Hippocampal formation (tissue), 2 donors: ENCODE measurements around the gene ITPKC.

Experiments used
- DNase-seq, 2 donors: peaks; one replicate each; lab custom pipeline; 2025; lab: John Stamatoyannopoulos, UW

Gene ITPKC

DNA sequence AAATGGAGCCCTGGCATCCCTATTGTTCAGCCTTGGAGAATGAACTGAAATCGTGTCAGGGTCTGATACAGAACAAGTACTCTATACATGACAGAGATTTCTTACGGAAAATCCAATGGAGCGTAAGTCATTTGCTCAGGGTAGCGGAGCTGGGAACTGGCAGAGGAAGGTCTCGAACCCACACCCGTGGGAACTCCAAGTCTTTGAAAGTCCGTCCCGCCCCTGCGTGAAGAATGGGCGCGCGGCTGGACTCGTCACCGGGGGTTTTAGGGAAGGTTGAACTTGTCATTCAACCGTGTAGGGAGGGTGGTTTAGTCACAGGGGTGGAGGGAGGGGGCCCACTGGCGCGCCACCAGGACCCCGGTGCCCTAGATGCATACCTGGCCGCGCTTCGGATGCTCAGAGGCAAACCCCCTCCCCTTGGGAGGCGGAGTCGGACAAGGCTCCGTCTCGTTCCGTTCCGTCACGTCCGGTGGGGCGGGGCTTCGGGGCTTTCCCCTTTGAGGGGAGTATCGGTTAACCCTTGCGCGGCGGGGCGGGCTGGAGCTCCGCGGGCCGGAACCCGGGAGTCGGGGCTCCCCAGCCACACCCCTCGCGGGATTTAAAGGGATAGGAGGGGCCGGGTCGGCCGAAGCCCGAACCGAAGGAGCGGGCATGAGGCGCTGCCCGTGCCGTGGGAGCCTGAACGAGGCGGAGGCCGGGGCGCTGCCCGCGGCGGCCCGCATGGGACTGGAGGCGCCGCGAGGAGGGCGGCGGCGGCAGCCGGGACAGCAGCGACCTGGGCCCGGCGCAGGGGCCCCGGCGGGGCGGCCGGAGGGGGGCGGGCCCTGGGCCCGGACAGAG is at the start of gene ITPKC, which contains the start of gene COQ8B:
TSS of gene ITPKC (plus strand) at position 631 of the 843 bp plus-strand sequence. CDS start at position 655, 24 bp downstream.
TSS of gene COQ8B (minus strand) at position 405 of the 843 bp plus-strand sequence. CDS start 2,254 bp downstream, outside the sequence.
- DNase-seq = peak; percentile 94 to 99

DNA sequence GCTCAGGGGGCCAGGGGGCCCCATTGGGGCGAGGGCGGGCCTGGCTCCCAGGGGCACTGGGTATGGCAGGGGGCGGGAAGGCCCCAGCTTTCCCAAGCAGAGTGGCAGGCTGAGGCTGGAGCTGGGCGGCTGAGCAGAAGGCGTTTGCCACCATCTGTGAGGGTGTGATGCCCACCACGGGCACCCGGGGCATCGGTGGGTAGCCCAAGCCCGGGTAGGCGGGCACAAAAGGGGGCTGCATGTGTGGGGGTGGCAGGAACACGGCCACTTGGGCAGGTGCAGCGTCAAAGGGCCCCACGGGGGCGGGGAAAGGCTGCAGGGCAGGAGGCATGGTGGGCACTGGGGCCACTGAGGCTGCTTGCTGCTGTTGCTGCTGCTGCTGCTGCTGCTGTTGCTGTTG is 49.3 kb upstream of the ITPKC start:
- no peak for DNase-seq

DNA sequence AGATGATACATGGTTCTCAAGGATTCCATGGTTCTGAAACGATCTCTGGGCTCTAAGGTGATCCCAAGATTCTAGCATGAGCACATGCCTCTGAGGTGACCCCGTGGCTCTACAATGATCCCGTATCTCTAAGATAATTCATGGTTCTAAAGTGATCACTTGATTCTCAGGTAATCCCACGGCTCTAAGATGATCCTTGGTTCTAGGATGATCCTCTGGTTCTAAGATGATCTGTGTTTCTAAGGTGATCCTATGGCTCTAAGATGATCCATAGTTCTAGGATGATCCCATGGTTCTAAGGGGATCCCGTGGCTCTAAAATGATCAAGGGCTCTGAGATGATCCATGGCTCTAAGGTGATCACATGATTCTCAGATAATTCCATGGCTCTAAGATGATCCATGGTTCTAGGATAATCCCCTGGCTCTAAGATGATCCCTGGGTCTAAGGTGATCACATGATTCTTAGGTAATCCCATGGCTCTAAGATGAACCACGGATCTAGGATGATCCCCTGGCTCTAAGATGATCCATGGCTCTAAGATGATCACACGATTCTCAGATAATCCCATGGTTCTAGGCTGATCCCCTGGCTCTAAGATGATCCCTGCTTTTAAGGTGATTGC is 47.8 kb upstream of the ITPKC start:
- DNase-seq = no peak

DNA sequence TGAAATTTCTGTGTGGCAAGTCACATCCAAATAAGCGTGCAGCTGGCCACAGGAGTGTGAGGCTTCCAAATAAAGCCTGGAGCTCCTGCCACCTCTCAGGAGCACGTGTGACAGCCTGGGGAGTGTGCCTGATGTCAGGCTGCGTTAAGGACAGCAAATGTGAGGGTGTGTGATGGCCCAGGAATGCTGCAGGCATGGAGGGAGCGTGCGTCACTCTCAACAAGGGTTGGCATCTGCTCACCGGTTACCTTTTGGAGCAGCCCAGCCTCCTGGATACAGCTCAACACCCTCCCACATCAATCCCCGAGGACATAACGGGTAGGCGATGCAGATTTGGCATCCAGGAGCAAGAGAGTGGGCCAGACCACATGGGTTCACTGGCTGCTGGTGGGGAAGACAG is 45.5 kb upstream of the ITPKC start:
- peak in 1 of 2 donors; percentile 39 for DNase-seq

- DNase-seq = no peak
These were observed 44.9 kb upstream of the ITPKC start for GRCh38 chr19:40672038-40672437.

GRCh38 chr19:40672573-40673299 is 44.2 kb upstream of the ITPKC start:
- DNase-seq = no peak

- no peak for DNase-seq
These were observed 43.5 kb upstream of the ITPKC start for GRCh38 chr19:40673397-40673796.

DNA sequence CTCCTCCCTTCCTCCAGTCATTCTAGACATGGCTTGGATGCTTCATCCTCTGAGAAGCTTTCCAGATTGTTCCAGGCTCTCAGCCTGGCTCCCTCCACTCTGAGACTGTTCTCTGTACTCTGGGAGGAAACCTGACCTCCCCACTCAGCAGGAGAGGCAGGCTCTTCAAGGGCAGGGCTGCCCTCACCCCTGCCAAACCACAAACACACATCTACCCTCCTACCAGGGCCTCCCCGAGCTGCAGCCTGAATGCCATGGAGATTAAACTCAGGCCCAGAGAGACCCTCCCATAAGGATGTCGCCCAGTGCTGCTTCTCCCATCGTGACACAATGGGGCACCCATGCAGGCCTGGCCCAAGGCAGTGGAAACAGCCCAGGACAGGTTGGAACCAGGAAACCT is 42.6 kb upstream of the ITPKC start:
- no peak for DNase-seq

GRCh38 chr19:40677156-40677555 is 39.8 kb upstream of the ITPKC start:
- DNase-seq = no peak

GRCh38 chr19:40681039-40681438 is 35.9 kb upstream of the ITPKC start:
- no peak for DNase-seq

DNA sequence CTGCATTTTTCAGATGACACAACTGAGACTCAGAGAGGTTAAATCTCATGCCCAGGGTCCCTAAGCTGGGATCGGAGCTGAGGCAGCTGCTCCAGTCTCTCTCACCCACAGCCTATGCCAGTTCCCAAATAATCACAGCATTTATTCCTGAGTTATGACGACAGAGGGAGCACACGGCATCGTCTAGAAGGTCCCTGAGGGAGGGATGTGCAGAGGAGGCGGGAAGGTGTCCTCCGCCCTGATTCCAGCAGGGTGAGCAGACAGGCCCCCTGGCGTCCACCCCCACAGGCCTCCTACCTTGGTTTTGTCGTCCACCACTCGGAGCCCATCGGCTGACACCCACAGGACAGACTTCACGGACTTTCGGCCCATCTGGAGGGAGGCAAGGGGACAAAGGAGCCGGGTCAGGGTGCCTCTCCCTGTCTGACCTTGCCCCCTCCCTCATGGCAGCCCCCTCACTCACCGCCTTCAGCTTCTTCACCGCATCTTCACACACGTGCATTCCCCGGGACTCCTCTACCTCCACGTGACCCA is 34.4 kb upstream of the ITPKC start:
- no peak for DNase-seq

GRCh38 chr19:40683437-40683836 is 33.5 kb upstream of the ITPKC start:
- DNase-seq = no peak

- DNase-seq = no peak
These were observed 32.6 kb upstream of the ITPKC start for GRCh38 chr19:40684280-40684679.

GRCh38 chr19:40685016-40685526 is 31.8 kb upstream of the ITPKC start:
- no peak for DNase-seq

GRCh38 chr19:40685563-40685962 is 31.3 kb upstream of the ITPKC start:
- no peak for DNase-seq

DNA sequence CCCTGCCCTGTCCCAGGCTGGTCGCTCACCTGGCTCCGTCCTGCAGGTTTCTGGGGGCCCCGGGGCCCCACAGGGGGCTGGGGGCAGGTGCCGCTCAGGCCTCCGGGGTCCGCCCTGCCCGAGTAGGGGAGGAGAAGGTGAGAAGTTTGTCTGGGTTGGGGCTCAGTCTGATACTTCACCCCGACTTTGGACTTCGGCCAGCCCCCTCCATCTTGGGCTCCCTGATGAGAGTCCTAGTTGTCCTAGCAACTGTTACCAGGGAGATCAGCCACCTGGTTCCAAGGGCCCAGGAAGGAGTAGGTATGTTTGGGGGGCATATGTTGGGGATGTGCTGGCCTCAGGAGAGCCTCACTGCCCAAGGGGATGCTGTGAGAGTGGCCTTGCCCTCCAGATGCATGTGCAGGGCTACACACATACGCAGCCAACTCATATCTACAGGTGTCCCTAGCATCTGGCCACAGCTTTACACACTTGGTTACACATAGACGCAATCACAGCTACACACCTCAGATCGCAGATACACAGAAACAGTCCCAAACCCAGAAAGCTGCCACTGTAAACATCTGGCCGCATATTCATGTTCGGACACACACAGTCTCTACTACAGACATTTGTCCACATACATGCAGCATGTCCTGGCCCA is 29.9 kb upstream of the ITPKC start:
- DNase-seq = no peak

DNA sequence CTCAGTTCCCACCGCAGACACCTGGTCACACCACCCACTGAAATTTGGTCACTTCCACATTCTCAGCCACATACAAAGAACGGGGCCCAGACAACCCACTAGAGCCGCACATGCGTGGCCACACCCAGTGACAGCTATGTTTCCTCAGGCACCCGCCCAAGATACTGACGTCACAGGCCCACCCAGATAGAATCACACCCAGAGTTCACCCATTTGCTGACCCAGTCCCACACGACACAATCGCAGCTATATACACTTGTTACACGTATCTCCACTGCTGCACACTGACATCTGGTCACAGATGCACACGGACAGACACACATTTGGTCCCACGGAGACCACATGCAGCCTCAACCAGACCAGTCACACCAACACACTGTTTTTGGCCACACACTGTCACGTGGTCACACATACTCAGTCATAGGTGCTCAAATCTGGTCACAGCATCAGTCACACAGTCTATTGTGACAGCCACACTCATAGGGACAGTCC is 29.3 kb upstream of the ITPKC start:
- no peak for DNase-seq

DNA sequence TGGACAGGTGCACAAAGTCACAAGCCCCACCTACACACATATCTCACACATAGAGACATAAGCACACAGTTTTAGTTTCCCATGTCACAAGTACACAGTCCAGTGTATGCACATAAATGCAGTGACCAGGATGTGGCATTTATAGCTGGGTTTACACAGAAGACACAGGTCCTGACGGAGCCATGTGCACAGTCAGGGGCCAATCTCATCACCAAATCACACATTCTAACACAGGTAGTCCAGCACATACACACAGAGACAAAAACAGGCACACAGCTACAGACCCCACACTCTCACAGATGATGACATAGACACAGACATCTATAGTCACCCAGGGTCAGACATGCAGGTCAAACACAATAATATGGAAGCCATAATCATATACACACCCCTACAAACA is 28.6 kb upstream of the ITPKC start:
- no peak for DNase-seq

DNA sequence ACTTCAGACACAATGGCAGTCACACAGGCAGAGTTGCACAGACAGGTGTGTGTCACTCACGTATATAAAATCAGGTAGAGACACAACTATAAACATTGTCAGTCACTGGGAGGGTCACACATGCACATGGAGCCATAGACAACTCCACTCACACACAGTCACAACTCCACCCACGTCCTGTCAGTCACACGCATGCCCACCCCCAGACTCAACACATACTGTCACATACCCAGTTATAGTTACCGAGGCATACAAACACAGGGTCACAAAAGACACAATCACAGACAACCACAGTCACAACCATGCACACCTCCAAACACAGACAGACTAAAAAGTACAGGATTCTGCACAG is 27.9 kb upstream of the ITPKC start:
- no peak for DNase-seq

DNA sequence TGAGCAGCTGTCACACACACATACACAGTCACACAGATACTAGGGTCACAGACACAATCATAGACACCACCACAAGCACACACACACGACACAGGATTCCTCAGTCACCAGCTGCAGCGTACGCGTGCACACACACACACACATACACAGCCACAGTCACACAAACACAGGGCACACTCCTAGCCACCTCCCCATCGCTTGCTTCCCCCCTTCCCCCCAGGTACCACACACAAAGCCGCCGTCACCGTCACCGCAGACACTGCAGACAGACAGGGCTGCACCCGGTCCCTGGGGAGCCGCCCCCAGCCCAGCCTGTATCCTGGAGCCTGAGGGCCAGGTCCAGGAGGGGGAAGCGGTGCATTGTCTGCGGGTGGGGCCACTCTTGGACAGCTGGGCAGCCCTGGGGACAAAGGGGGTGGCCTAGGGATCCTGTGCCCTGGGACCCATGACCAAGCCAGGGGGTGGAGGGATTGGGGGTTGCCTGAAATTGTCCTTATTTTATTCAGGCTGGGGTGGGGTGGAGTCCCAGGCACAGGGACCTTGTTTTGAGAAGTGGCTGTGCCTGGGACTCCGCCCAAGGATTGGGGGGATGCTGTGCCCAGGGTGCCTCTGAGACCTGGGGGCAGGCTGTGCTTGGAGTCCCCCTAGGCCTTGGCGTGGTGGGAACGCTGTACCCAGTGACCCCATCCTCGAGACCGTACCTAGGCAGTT is 27.4 kb upstream of the ITPKC start:
- no peak for DNase-seq
